ENCODE results near the gene WNK2. TPM values are rescaled to one million over a fixed set of nuclear protein-coding genes. Genes with fewer than 3 reads are reported as not detected.

Gene WNK2
- total and polyA plus RNA-seq, 7 donors: 8.1 to 58.8 (median 35.5) TPM

DNA sequence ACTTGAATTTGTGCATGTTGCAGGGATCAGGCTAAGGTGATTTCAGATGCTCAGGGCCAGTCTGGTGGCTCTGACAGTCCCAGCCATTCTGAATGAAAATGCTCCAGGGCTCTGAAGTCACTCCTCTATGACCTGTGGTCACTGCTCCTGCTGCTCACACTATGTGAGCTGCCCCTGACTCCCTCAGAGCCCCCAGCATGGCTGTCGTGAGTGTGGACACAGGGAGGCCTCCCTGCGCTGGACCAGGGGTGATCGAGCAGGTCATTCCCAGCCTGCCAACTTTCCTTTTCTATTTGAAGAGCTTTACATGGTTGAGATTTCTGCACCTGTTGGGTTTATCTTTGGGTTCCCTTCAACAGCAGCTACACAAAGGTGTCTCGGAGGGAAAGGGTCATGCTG is 74.5 kb downstream of the WNK2 start:
- Histone ChIP-seq H3K27me3 (ENCODE audit: insufficient read depth in 3 of 3, low read length in 2 of 3) (no peaks in the 10 kb centered on the region), H3K36me3 (ENCODE audit: insufficient read depth in 1 of 2, low read depth in 1 of 2) (no peaks in the 10 kb centered on the region), H3K4me3 (no peak overlapping the region), H3K9me3 (no peaks in the 10 kb centered on the region), H3K4me1 (peaks cover 9% of the 10 kb centered on the region), H3K27ac (no peak overlapping the region)
- ATAC-seq: peak in 1 of 4 donors; percentile 22
- intact Hi-C loops (cut with DNase I): no loop called here
- TF ChIP-seq, protein P1, sequence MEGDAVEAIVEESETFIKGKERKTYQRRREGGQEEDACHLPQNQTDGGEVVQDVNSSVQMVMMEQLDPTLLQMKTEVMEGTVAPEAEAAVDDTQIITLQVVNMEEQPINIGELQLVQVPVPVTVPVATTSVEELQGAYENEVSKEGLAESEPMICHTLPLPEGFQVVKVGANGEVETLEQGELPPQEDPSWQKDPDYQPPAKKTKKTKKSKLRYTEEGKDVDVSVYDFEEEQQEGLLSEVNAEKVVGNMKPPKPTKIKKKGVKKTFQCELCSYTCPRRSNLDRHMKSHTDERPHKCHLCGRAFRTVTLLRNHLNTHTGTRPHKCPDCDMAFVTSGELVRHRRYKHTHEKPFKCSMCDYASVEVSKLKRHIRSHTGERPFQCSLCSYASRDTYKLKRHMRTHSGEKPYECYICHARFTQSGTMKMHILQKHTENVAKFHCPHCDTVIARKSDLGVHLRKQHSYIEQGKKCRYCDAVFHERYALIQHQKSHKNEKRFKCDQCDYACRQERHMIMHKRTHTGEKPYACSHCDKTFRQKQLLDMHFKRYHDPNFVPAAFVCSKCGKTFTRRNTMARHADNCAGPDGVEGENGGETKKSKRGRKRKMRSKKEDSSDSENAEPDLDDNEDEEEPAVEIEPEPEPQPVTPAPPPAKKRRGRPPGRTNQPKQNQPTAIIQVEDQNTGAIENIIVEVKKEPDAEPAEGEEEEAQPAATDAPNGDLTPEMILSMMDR (IDR thresholded peaks at IDR 0.05): no peak
- DNase-seq: peak in 1 of 2 donors; percentile 15
- 44 to 75% (median 50%) methylated on average over 4 of the region's 4 CpGs for WGBS, 3 donors

GRCh38 chr9:93258818-93259489 is 75.0 kb downstream of the WNK2 start:
- WGBS, 3 donors: 76 to 86% (median 83%) methylated on average over 32 to 33 of the region's 33 CpGs
- intact Hi-C loops (cut with DNase I): no loop called here
- Histone ChIP-seq H3K36me3 (ENCODE audit: insufficient read depth in 1 of 2, low read depth in 1 of 2) (no peaks in the 10 kb centered on the region), H3K27me3 (ENCODE audit: insufficient read depth in 3 of 3, low read length in 2 of 3) (no peaks in the 10 kb centered on the region), H3K4me3 (no peak overlapping the region), H3K27ac (no peak overlapping the region), H3K4me1 (peaks cover 9% of the 10 kb centered on the region), H3K9me3 (no peaks in the 10 kb centered on the region)
- no peak for ATAC-seq
- TF ChIP-seq, protein P1 (IDR thresholded peaks at IDR 0.05): no peak
- DNase-seq: peak; percentile 4 to 50

GRCh38 chr9:93259490-93260262 is 75.7 kb downstream of the WNK2 start:
- DNase-seq (peak; percentile 12 to 39), ATAC-seq (no peak)
- Histone ChIP-seq H3K36me3 (ENCODE audit: insufficient read depth in 1 of 2, low read depth in 1 of 2) (no peaks in the 10 kb centered on the region), H3K27me3 (ENCODE audit: insufficient read depth in 3 of 3, low read length in 2 of 3) (no peaks in the 10 kb centered on the region), H3K4me1 (peaks cover 9% of the 10 kb centered on the region), H3K27ac (no peak overlapping the region), H3K9me3 (no peaks in the 10 kb centered on the region), H3K4me3 (no peak overlapping the region)
- intact Hi-C loops (cut with DNase I): no loop called here
- 90 to 94% (median 91%) methylated on average over 19 to 20 of the region's 20 CpGs for WGBS, 3 donors
- TF ChIP-seq, protein P1 (IDR thresholded peaks at IDR 0.05): no peak

GRCh38 chr9:93260263-93261066 is 76.5 kb downstream of the WNK2 start:
- peaks cover 9% of the 10 kb centered on the region for H3K4me1 ChIP-seq
- peaks cover 0 to 4% of the 10 kb centered on the region in 2 donors for H3K36me3 ChIP-seq (ENCODE audit: insufficient read depth in 1 of 2, low read depth in 1 of 2)
- intact Hi-C loops (cut with DNase I): no loop called here
- DNase-seq (peak; percentile 5 to 25), ATAC-seq (no peak)
- H3K4me3 ChIP-seq: no peak overlapping the region
- TF ChIP-seq, protein P1 (IDR thresholded peaks at IDR 0.05): no peak
- H3K27ac ChIP-seq: no peak overlapping the region
- 88 to 93% (median 90%) methylated on average over 12 of the region's 12 CpGs for WGBS, 3 donors
- no peaks in the 10 kb centered on the region for H3K27me3 ChIP-seq (ENCODE audit: insufficient read depth in 3 of 3, low read length in 2 of 3)
- no peaks in the 10 kb centered on the region for H3K9me3 ChIP-seq

All from psoas muscle (tissue), 8 donors.